NCI-H1048 (cell line): Measurements from ENCODE around the gene MACROD2.

ENCODE experiments used
- DNase-seq: peaks from one replicate; lab custom pipeline; 2025; lab: John Stamatoyannopoulos, UW

Gene MACROD2

GRCh38 chr20:15224199-15224598 is 1228.9 kb downstream of the MACROD2 start:
- no peak for DNase-seq

GRCh38 chr20:15227102-15227501 is 1231.8 kb downstream of the MACROD2 start:
- no peak for DNase-seq

DNA sequence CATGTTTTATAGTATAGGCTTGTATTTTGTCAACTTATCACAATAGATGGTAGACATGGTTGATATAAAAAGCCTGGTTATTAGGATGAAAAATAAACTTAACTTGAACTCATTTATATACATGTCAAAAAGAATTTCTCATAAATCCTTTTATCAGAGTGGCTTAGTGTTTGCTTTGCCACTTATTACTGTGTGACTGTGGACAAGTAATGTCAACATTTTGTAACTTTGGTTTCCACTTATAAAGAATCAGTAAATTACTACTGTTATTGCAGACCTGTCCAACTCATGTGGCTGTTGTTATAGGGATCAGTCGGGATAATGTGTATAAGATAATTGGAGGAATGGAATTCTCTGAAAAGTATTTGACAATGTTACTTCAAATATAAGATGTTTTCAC is 1236.9 kb downstream of the MACROD2 start:
- DNase-seq: no peak

DNA sequence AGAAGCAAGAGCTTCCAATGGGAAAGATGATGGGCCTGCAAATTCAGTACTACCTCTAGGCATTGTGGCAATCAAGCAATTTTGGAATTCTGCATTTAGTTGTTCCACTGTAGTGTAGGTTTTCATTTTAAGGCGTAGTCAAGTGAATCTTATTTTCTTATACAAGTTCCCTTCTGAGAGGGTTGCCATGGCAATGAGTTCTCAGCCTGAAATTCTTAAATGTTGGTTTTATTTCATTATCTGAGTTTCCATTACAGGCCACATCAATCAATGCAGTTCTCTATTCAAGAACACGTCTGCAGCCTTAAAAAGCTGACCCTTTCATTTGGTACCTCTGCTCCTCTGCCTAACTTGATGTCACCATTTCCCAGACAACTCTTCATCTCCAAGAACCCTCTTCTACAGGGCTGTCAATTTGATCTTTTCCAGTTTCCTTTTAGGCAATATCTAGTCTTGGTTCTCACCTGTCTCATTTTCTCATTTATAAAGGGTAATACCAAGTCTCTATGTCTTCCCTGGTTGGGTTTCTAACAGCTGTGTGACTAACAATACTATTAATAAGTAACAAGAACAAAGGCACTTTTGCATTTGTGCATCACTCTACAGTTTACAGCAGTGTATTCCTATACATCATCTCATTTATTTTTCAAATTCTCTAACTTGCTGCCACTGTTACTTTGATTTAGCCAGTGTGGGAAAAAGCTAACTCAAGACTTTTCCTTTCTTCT is 1240.3 kb downstream of the MACROD2 start:
- no peak for DNase-seq

GRCh38 chr20:15236812-15237211 is 1241.5 kb downstream of the MACROD2 start:
- no peak for DNase-seq

GRCh38 chr20:15239542-15240206 is 1244.4 kb downstream of the MACROD2 start:
- DNase-seq: no peak

- DNase-seq: no peak
Measured at GRCh38 chr20:15240801-15241200, 1245.5 kb downstream of the MACROD2 start.

- no peak for DNase-seq
Measured at GRCh38 chr20:15241681-15242080, 1246.4 kb downstream of the MACROD2 start.

GRCh38 chr20:15242773-15243172 is 1247.5 kb downstream of the MACROD2 start:
- no peak for DNase-seq

DNA sequence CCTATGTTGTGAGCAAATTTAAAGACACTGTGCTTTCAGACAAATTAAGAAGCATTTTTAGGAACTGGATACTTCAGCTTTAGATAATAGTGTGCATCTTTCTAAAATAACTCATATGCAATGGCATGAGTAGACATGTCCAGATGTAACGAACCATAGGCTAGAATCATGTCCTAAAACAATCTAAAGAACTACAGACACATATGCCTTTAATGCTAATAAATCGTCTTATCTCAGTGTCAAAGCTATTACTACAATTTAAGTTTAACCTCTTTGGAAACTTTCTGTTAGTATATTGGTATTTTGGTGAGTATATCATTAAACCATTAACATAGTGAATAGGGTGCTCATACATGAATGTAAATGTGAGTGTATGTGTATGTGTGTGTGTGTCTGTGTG is 1250.6 kb downstream of the MACROD2 start:
- DNase-seq: no peak

- no peak for DNase-seq
Measured at GRCh38 chr20:15248618-15249395, 1253.5 kb downstream of the MACROD2 start.

DNA sequence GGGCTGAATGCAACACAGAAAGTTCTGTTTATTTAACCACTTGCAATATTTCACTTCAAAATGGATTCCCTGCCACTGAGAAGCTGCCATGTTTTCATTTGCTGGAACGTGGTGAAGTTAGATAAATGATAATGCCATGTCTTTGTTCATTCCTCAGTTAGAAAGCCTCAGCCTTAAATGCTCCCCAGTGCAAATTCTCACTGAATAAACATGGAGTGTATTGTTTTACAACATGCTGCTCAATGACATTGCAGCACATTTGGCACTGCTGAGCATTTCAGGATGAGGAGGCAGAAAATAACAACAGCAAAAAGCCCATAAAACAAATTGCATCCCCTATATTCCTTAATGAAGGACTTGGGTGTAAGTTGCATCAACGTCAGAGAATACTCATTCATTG is 1255.9 kb downstream of the MACROD2 start:
- no peak for DNase-seq

GRCh38 chr20:15252304-15252703 is 1257.0 kb downstream of the MACROD2 start:
- DNase-seq: no peak

GRCh38 chr20:15253431-15253830 is 1258.1 kb downstream of the MACROD2 start:
- no peak for DNase-seq

- no peak for DNase-seq
Measured at GRCh38 chr20:15256676-15257568, 1261.6 kb downstream of the MACROD2 start.

GRCh38 chr20:15257569-15257870 is 1262.2 kb downstream of the MACROD2 start:
- DNase-seq: no peak

- DNase-seq: no peak
Measured at GRCh38 chr20:15265581-15266309, 1270.4 kb downstream of the MACROD2 start.

DNA sequence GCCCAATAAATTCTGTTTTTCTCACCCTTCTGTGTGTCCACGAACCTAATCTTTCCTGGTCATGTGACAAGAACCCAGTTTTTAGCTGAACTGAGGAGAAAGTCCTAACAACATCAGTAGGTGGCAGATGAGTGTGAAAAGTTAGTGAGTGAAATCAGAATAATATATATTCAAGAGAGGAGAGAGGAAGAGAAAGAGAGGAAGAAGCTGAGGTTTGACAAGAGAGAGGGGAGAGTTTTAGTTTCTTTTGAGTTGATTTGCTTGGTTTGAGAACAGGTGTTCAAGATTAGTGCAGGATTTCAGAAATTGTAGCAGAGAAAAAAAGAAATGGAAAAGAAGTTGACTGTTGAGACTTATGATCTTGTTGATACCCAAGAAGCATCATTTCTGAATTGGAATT is 1272.6 kb downstream of the MACROD2 start:
- DNase-seq: no peak

GRCh38 chr20:15278041-15278440 is 1282.7 kb downstream of the MACROD2 start:
- no peak for DNase-seq

DNA sequence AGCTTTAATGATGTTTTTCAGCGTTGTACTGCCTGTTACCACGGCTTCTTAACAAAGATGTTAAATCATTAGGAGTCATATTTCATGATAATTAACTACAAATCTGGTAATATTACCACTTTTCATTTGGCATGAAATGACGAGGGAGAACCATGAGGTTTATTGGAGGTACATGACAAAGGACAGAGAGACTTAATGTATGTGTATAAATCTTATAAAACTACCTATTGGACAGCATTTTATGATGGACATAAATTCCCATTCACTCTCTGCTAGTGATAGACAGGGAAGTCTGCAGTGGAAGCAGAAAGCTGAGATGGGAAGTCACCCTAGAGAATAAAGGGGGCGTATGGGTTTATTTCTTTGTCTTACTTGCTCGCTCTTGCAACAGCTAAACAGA is 1292.0 kb downstream of the MACROD2 start:
- DNase-seq: no peak

DNA sequence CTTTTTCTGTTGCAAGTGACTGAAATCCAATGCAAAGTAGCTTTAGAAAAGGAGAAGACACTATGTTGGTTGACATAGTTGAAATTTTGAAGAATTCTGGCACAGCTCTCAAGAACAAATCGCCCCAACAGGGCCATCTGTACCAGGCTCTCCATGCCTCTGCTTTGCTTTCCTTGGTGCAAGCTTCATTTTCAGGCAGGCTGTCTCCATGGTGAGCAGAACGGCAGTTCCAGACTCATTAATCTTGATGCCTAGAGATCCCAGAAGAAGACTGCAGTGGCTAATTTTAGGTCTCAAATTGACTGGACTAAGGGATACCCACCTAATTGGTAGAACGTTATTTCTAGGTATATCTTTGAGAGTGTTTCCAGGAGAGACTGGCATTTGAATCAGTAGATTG is 1292.8 kb downstream of the MACROD2 start:
- no peak for DNase-seq
